GM23338 (cell line): ENCODE results near the gene SYT15.

Experiments used
- ETS1 ChIP-seq: IDR thresholded peaks from 2 replicates; pipeline ENCODE4 v1.6.1; 2016; ENCODE audit warnings: antibody characterized with exemption
- EZH2 ChIP-seq: fragments of 200-600 bp; sonication (generic); IDR thresholded peaks from one replicate; pipeline ENCODE4 v1.8.0; 2017; ENCODE audit warnings: antibody characterized with exemption, mild to moderate bottlenecking, low read depth; ENCODE audit not compliant: unreplicated experiment
- EZH2phosphoT487 ChIP-seq: fragments of 200-600 bp; sonication (generic); IDR thresholded peaks from one replicate; pipeline ENCODE4 v1.8.1; 2018; ENCODE audit warnings: antibody characterized with exemption; ENCODE audit not compliant: unreplicated experiment
- POLR2AphosphoS5 ChIP-seq: IDR thresholded peaks from 2 replicates; pipeline ENCODE4 v1.6.1; 2016; ENCODE audit warnings: antibody characterized with exemption, low read depth
- TF ChIP-seq, protein P1 (sequence below), 2 experiments: fragments of 200-600 bp in 1 of 2; sonication (generic) in 1 of 2; conservative IDR thresholded peaks; 2 replicates each; pipeline versions ENCODE4 v1.5.1 to v1.6.1; 2016 to 2017; ENCODE audit warnings: antibody characterized with exemption in 2 of 2, low read depth in 2 of 2, mild to moderate bottlenecking in 2 of 2, moderate library complexity in 1 of 2

DNA sequence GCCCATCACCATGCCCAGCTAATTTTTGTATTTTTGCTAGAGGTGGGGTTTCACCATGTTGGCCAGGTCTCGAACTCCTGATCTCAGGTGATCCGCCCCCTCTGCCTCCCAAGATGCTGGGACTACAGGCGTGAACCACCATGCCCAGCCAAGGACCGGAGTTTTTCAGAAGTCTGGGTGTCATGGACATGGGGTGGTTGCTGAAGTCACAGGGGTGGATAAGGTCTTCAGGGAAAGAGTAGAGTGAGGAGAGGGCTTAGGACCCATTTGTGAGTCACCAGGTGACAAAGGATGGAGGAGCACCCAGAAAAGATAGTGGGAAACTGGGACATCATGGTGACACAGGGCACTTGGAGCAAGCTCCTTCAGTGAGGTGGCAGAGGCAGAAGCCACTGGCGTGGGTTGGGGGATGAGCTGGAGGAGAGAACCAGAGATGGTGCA lies 19.7 kb upstream of the SYT15 start:
- TF ChIP-seq, protein P1, sequence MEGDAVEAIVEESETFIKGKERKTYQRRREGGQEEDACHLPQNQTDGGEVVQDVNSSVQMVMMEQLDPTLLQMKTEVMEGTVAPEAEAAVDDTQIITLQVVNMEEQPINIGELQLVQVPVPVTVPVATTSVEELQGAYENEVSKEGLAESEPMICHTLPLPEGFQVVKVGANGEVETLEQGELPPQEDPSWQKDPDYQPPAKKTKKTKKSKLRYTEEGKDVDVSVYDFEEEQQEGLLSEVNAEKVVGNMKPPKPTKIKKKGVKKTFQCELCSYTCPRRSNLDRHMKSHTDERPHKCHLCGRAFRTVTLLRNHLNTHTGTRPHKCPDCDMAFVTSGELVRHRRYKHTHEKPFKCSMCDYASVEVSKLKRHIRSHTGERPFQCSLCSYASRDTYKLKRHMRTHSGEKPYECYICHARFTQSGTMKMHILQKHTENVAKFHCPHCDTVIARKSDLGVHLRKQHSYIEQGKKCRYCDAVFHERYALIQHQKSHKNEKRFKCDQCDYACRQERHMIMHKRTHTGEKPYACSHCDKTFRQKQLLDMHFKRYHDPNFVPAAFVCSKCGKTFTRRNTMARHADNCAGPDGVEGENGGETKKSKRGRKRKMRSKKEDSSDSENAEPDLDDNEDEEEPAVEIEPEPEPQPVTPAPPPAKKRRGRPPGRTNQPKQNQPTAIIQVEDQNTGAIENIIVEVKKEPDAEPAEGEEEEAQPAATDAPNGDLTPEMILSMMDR (conservative IDR thresholded peaks at IDR 0.05; ENCODE audit: low read depth in 2 of 2) = no peak
- no peak for TF ChIP-seq EZH2
- TF ChIP-seq EZH2phosphoT487 = no peak
- no peak for TF ChIP-seq POLR2AphosphoS5
- no peak for TF ChIP-seq ETS1
